ENCODE measurements around the gene MINDY2.
"Not testable (repeated sequence)": the region's sequence is repeated elsewhere in the genome, so short reads cannot be mapped to it uniquely, and the experiment has no call there.

Gene MINDY2

DNA sequence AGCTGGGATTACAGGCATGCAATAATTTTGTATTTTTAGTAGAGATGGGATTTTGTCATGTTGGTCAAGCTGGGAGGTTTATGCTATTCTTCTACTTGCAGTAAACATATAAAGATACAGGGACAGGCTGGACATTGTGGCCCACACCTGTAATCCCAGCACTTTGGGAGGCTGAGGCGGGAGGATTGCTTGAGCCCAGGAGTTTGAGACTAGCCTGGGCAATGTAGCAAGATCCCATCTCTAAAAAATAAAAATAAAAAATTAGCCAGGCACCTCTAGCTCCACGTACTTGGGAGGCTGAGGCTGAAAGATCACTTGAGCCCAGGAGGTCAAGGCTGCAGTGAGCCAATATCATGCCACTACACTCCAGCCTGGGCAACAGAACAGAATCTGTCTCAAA lies 52.2 kb downstream of the MINDY2 start:
- not testable (repeated sequence) for DNase-seq (ENCODE audit: low read depth in 2 of 3, low spot score in 1 of 3)

DNA sequence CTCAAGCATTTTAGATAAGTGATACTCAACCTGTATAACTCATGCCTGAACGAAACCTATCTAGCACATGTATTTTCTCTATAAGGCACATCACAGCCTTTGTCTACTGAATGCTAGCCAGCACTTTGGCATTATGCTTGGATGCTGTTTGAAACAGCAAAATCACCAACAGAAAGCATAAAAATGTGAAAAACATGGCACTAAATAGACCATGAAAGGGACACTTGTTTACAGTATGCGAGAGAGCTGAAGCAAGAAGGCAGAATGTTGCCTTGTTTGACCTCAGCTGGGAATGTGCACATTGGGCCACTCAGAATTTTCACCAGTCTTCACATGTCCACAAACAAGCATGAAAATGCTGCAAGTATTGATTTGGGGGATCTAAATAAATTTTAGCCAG lies 59.5 kb downstream of the MINDY2 start:
- DNase-seq (ENCODE audit: low read depth in 2 of 3, low spot score in 1 of 3), result no peak

GRCh38 chr15:58833681-58834426 lies 62.8 kb downstream of the MINDY2 start:
- DNase-seq (ENCODE audit: low read depth in 2 of 3, low spot score in 1 of 3), result not testable (repeated sequence)

GRCh38 chr15:58839485-58839884 lies 68.4 kb downstream of the MINDY2 start:
- DNase-seq (ENCODE audit: low read depth in 2 of 3, low spot score in 1 of 3), result no peak

- DNase-seq (ENCODE audit: low read depth in 2 of 3, low spot score in 1 of 3), result no peak
Measured at GRCh38 chr15:58840048-58840447, 68.9 kb downstream of the MINDY2 start.

GRCh38 chr15:58842713-58843396 lies 71.8 kb downstream of the MINDY2 start:
- DNase-seq (ENCODE audit: low read depth in 2 of 3, low spot score in 1 of 3), result no peak

- not testable (repeated sequence) for DNase-seq (ENCODE audit: low read depth in 2 of 3, low spot score in 1 of 3)
Measured at GRCh38 chr15:58851205-58851604, 80.1 kb downstream of the MINDY2 start.

DNA sequence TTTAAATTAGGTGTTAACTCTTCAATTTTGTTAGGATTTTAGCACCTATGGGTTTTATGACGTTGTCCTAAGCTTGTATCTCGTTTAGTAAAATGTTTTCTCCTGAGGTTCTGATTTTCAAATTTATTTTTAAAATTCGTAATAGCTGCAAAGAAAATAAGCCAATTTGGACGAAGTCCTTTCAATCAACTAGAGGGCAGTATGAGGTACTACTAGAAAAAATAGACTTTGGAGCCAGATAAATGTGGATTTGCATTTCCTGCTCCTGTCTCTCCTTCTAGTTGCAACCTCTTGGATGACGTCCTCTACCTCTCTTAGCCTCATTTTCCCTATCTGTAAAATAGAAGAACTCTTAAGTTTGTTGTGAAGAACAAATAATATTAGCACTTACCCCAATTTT lies 81.2 kb downstream of the MINDY2 start:
- no peak for DNase-seq (ENCODE audit: low read depth in 2 of 3, low spot score in 1 of 3)

DNA sequence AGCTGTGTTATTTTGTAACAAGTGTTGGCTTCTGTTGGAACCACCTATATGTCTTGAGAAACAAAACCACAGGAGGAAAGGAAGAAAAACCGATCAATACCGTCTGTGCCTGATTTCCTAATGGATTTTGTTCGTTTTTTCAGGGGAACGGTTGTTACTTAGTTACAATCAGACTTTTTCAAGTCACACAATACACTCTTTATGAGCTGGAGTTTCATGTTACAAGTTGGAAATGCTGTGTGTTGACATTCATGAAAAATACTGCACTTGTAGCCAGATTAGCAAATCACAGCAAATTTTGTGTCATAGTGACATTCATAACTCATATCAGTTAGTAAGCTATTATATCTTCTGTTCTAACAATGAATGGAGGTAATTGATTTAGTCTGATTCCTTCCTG lies 83.5 kb downstream of the MINDY2 start:
- DNase-seq (ENCODE audit: low read depth in 2 of 3, low spot score in 1 of 3), result no peak

DNA sequence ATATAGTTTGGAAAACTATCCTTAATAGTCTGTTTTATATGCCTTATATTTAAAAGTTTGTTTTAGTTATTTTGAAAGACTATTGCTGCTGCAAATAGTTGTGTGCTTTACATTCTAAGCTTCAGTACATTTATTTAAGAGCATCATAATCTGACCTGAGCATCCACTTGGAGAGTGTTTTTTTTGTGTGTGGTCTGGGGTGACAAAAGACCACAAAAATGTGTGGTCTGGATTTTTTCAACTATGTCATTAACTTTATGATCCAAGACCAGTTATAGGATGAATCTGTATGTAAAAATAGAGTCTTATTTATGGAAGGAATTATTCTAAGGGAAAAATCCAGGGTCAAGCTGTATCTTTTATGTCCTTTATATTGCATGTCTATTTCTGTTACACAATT lies 85.0 kb downstream of the MINDY2 start:
- DNase-seq (ENCODE audit: low read depth in 2 of 3, low spot score in 1 of 3), result no peak

GRCh38 chr15:58856621-58857020 lies 85.5 kb downstream of the MINDY2 start:
- not testable (repeated sequence) for DNase-seq (ENCODE audit: low read depth in 2 of 3, low spot score in 1 of 3)

- DNase-seq (ENCODE audit: low read depth in 2 of 3, low spot score in 1 of 3), result no peak
Measured at GRCh38 chr15:58862326-58862725, 91.2 kb downstream of the MINDY2 start.

DNA sequence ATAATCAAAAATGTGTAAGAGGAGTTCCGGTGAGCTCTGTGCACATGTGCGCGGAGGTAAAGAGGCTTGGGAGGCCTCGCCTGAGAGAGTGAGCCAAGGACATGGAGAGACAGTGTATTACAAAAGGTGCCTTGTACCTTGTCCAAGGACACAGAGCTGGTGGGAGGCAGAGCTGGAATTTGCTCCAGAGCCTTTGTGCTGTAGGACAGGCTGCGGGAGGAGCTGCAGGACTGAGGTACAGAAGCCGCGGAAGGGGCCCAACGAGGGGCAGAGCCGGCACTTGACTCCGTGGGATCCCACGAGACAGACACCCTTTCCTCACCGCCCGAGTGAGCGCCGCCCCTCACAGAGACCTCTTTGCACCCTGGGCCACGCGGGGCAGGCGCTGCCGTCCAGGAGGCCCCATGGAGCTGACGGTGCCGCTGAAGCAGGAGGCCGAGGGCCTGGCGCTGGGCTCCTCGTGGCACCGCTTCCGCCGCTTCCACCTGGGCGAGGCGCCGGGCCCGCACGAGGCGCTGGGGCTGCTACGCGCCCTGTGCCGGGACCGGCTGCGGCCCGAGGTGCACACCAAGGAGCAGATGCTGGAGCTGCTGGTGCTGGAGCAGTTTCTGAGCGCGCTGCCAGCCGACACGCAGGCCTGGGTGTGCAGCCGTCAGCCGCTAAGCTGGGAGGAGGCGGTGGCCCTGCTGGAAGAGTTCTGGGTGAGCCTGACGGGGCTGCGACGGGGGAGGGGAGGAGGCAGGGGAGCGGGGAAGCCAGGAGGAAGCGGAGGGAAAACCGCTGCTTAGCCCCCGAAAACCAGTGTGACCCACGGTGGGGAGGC lies 93.7 kb downstream of the MINDY2 start:
- DNase-seq (ENCODE audit: low read depth in 2 of 3, low spot score in 1 of 3), result no peak

GRCh38 chr15:58865425-58865880 lies 94.4 kb downstream of the MINDY2 start:
- no peak for DNase-seq (ENCODE audit: low read depth in 2 of 3, low spot score in 1 of 3)

- DNase-seq (ENCODE audit: low read depth in 2 of 3, low spot score in 1 of 3), result no peak
Measured at GRCh38 chr15:58867926-58868325, 96.8 kb downstream of the MINDY2 start.

DNA sequence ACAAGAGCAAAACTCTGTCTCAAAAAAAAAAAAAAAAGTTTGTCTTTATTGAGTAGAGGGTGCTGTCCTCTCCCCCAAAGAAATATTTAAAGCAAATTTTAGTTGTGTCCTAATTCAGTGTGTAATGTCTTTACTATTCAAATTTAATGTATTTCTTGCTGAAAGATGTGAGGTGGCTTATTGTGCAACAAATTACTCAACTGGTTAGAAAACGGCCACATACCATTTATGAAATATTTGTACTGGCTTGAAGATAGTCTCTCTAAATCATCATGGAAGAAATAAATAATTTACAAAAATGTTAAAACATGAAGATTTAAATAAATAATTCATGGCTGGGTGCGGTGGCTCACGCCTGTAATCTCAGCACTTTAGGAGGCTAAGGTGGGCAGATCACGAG lies 99.3 kb downstream of the MINDY2 start:
- no peak for DNase-seq (ENCODE audit: low read depth in 2 of 3, low spot score in 1 of 3)

DNA sequence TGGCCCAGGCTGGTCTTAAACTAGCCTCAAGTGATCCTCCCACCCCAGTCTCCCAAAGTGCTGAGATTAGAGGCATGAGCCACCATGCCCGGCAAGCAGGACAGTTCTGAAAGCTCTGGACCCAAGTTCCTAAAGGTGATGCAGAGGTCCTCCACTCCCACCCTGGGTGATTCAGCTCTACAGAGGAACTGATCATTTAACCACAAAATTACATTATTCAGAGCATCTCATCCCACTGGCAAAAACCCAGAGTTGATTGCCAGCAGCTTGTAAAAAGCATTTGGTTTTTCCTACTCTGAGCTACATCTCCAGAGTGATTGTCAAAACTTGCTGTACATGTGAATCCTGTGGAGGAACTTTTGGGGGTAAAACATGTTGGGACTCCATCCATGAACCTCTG lies 102.2 kb downstream of the MINDY2 start:
- DNase-seq (ENCODE audit: low read depth in 2 of 3, low spot score in 1 of 3), result no peak

DNA sequence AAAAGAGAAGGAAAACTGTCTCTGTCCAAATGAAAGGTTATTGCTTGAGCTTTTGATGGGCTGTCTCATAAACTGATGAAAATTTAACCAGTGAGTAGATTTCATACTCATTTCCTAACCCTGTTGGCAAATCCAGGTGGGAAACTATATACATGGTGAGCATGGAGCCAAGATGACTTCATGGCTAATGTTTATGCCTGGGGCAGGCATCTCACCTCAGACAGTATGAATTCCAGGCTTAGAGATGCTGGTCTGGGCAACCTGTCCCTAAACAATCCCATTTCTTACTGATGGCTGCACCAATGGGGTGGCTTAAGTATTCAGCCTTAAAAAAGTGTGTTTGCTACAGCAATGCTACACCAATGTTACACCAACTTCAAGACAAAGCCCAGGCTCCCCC lies 104.2 kb downstream of the MINDY2 start:
- DNase-seq (ENCODE audit: low read depth in 2 of 3, low spot score in 1 of 3), result no peak

- DNase-seq (ENCODE audit: low read depth in 2 of 3, low spot score in 1 of 3), result no peak
Measured at GRCh38 chr15:58876306-58877106, 105.4 kb downstream of the MINDY2 start.

GRCh38 chr15:58877999-58878825 lies 107.1 kb downstream of the MINDY2 start:
- DNase-seq (ENCODE audit: low read depth in 2 of 3, low spot score in 1 of 3), result no peak

All from stimulated activated CD4-positive, alpha-beta T cell treated with anti-CD3 and anti-CD28 coated beads, Interleukin-12 subunit alpha, Interleukin-12 subunit beta, amount 100 ng/mL, for 48 hours (primary cell).